ENCODE data around the gene TBX18. TPM values are rescaled to one million over a fixed set of nuclear protein-coding genes. Genes with fewer than 3 reads are reported as not detected.

Gene TBX18
- total RNA-seq, 1 experiment from 2014 or later = 14.4 TPM

DNA sequence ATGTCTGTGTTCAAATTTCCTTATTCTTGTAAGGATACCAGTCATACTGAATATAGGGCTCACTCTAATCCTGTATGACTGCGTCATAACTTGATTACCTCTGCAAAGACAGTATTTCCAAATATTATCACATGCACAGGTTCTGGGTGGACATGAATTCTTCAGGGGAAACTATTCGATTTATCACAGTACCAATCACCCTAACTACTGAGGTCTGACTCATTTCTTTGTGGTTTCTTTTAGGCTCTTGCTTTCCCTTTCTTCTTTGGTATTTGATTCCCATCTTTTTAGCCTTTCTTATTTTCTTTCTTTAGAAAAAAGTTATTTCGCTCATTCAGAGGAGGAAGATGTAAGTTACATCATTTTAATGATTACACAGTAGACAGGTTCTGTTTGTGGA, 40.3 kb upstream of the TBX18 start:
- no peak overlapping the region for H3K4me3 ChIP-seq (replicated peaks in 1 of 2; ENCODE audit: low read depth in 1 of 2, low read length in 2 of 2)
- no peak overlapping the region for H3K27ac ChIP-seq (ENCODE audit: low read depth, low read length)
- DNase-seq (ENCODE audit: low read depth, low spot score) (no peak), ATAC-seq (no peak)
- no peak overlapping the region for H3K4me2 ChIP-seq (ENCODE audit: low read length)
- CTCF ChIA-PET = no interaction called here
- no peaks in the 10 kb centered on the region for H3K9me3 ChIP-seq (ENCODE audit: control insufficient read depth in 1 of 2, insufficient read depth in 1 of 2, low read depth in 1 of 2, low read length in 2 of 2)
- no peak overlapping the region for H2AFZ ChIP-seq (ENCODE audit: low read depth, low read length, poor library complexity, severe bottlenecking)
- POLR2A ChIA-PET = no interaction called here
- no peak for TF ChIP-seq POLR2A (IDR thresholded peaks at IDR 0.05; ENCODE audit: borderline replicate concordance, extremely low read depth, insufficient read depth, insufficient read length)
- no peak for TF ChIP-seq EZH2 (IDR thresholded peaks at IDR 0.05)
- no peak for TF ChIP-seq FOSL1 (IDR thresholded peaks at IDR 0.05; ENCODE audit: low read depth)
- no peak for TF ChIP-seq YY1 (IDR thresholded peaks at IDR 0.05; ENCODE audit: extremely low read depth, insufficient replicate concordance, low read depth, low read length)
- H3K27me3 ChIP-seq (ENCODE audit: insufficient read depth, low read length) = 0 out of 2 replicates have a peak, but pooled peaks cover 3% of the 10 kb centered on the region
- H3K9me2 ChIP-seq (ENCODE audit: insufficient read depth) = peaks cover 2% of the 10 kb centered on the region; the same call in 1 of the 2 replicates
- no peak overlapping the region for H3K9ac ChIP-seq (ENCODE audit: low read length)
- no peaks in the 10 kb centered on the region for H4K20me1 ChIP-seq (ENCODE audit: insufficient read depth)
- H3K36me3 ChIP-seq (ENCODE audit: control insufficient read depth in 1 of 2, insufficient read depth in 2 of 2, low read length in 2 of 2) = no peaks in the 10 kb centered on the region
- no peaks in the 10 kb centered on the region for H3K79me2 ChIP-seq (ENCODE audit: insufficient read depth, low read length)
- RAD21 ChIA-PET (ENCODE audit: low non-redundant PET in 1 of 2, low total read pairs in 2 of 2, uncharacterized antibody in 2 of 2, unreplicated experiment in 2 of 2) = no interaction called here
- no TSS peak for BruUV-seq (replicated peaks)
- intact Hi-C loops (cut with micrococcal nuclease) = no loop called here
- H3K4me1 ChIP-seq (ENCODE audit: control insufficient read depth in 1 of 2, insufficient read depth in 2 of 2, low read length in 2 of 2) = no peaks in the 10 kb centered on the region; a peak in 1 of 4 replicates

DNA sequence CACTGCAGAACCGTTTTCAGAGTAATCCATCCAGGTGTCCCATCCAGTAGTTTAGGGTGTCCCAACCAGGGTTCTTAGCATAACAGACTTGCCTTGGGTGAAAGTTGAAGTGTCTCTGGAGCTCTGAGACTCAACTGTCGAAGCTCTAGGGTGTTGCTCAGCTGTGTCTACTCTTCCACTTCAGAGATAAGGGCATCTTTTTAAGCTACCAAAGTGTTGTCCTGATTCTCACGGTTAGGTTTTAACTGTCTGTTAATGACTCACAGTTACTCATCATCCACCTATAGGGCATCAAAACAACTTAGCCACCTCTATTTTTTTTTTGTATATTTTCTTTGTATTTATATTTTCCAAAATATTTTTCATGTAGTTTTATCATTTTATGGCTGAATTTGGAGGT, 36.9 kb upstream of the TBX18 start:
- CTCF ChIA-PET = no interaction called here
- H2AFZ ChIP-seq (ENCODE audit: low read depth, low read length, poor library complexity, severe bottlenecking) = no peak overlapping the region
- H3K9ac ChIP-seq (ENCODE audit: low read length) = no peak overlapping the region
- no peak overlapping the region for H3K4me3 ChIP-seq (replicated peaks in 1 of 2; ENCODE audit: low read depth in 1 of 2, low read length in 2 of 2)
- H3K36me3 ChIP-seq (ENCODE audit: control insufficient read depth in 1 of 2, insufficient read depth in 2 of 2, low read length in 2 of 2) = no peaks in the 10 kb centered on the region
- BruUV-seq (replicated peaks) = no TSS peak
- DNase-seq (ENCODE audit: low read depth, low spot score) (no peak), ATAC-seq (no peak)
- H4K20me1 ChIP-seq (ENCODE audit: insufficient read depth) = no peaks in the 10 kb centered on the region
- RAD21 ChIA-PET (ENCODE audit: low non-redundant PET in 1 of 2, low total read pairs in 2 of 2, uncharacterized antibody in 2 of 2, unreplicated experiment in 2 of 2) = no interaction called here
- no peak overlapping the region for H3K4me2 ChIP-seq (ENCODE audit: low read length)
- H3K9me2 ChIP-seq (ENCODE audit: insufficient read depth) = peaks cover 3% of the 10 kb centered on the region; the same call in 1 of the 2 replicates
- 0 out of 2 replicates have a peak, but pooled peaks cover 3% of the 10 kb centered on the region for H3K27me3 ChIP-seq (ENCODE audit: insufficient read depth, low read length)
- intact Hi-C loops (cut with micrococcal nuclease) = no loop called here
- POLR2A ChIA-PET = no interaction called here
- H3K79me2 ChIP-seq (ENCODE audit: insufficient read depth, low read length) = no peaks in the 10 kb centered on the region
- no peaks in the 10 kb centered on the region; a peak in 1 of 4 replicates for H3K4me1 ChIP-seq (ENCODE audit: control insufficient read depth in 1 of 2, insufficient read depth in 2 of 2, low read length in 2 of 2)
- no peak overlapping the region for H3K27ac ChIP-seq (ENCODE audit: low read depth, low read length)
- H3K9me3 ChIP-seq (ENCODE audit: control insufficient read depth in 1 of 2, insufficient read depth in 1 of 2, low read depth in 1 of 2, low read length in 2 of 2) = no peaks in the 10 kb centered on the region
- TF ChIP-seq POLR2A (IDR thresholded peaks at IDR 0.05; ENCODE audit: borderline replicate concordance, extremely low read depth, insufficient read depth, insufficient read length) (no peak), RAD21 (IDR thresholded peaks at IDR 0.05; ENCODE audit: low read depth) (no peak), SIN3A (IDR thresholded peaks at IDR 0.05; ENCODE audit: low read depth) (no peak), JUND (IDR thresholded peaks at IDR 0.05) (no peak), SRF (IDR thresholded peaks at IDR 0.05; ENCODE audit: low read depth) (no peak), EGR1 (IDR thresholded peaks at IDR 0.05; ENCODE audit: low read depth) (no peak), ELF1 (IDR thresholded peaks at IDR 0.05; ENCODE audit: borderline replicate concordance, low read depth) (no peak), ZNF274 (IDR thresholded peaks at IDR 0.05; ENCODE audit: low read depth, low read length) (no peak), EZH2phosphoT487 (IDR thresholded peaks at IDR 0.05; ENCODE audit: borderline replicate concordance) (no peak), ZFX (IDR thresholded peaks at IDR 0.05) (no peak), POLR2AphosphoS5 (IDR thresholded peaks at IDR 0.05; ENCODE audit: low read depth, low read length) (no peak), SP1 (IDR thresholded peaks at IDR 0.05; ENCODE audit: low read depth) (no peak)
- TF ChIP-seq, protein P1, sequence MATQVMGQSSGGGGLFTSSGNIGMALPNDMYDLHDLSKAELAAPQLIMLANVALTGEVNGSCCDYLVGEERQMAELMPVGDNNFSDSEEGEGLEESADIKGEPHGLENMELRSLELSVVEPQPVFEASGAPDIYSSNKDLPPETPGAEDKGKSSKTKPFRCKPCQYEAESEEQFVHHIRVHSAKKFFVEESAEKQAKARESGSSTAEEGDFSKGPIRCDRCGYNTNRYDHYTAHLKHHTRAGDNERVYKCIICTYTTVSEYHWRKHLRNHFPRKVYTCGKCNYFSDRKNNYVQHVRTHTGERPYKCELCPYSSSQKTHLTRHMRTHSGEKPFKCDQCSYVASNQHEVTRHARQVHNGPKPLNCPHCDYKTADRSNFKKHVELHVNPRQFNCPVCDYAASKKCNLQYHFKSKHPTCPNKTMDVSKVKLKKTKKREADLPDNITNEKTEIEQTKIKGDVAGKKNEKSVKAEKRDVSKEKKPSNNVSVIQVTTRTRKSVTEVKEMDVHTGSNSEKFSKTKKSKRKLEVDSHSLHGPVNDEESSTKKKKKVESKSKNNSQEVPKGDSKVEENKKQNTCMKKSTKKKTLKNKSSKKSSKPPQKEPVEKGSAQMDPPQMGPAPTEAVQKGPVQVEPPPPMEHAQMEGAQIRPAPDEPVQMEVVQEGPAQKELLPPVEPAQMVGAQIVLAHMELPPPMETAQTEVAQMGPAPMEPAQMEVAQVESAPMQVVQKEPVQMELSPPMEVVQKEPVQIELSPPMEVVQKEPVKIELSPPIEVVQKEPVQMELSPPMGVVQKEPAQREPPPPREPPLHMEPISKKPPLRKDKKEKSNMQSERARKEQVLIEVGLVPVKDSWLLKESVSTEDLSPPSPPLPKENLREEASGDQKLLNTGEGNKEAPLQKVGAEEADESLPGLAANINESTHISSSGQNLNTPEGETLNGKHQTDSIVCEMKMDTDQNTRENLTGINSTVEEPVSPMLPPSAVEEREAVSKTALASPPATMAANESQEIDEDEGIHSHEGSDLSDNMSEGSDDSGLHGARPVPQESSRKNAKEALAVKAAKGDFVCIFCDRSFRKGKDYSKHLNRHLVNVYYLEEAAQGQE (IDR thresholded peaks at IDR 0.05; ENCODE audit: low read depth) = no peak
- TF ChIP-seq, protein P2, sequence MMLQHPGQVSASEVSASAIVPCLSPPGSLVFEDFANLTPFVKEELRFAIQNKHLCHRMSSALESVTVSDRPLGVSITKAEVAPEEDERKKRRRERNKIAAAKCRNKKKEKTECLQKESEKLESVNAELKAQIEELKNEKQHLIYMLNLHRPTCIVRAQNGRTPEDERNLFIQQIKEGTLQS (IDR thresholded peaks at IDR 0.05) = no peak
- TF ChIP-seq, protein P3, sequence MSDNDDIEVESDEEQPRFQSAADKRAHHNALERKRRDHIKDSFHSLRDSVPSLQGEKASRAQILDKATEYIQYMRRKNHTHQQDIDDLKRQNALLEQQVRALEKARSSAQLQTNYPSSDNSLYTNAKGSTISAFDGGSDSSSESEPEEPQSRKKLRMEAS (IDR thresholded peaks at IDR 0.05) = no peak

All from HCT116 (cell line).